ENCODE measurements around the gene CTSH.

CTSH gene

GRCh38 chr15:78944669-78945407 lies at the start of gene CTSH:
Gene CTSH (minus strand): TSS chr15:78945046. CDS start chr15:78944981, 65 bp downstream.
- peak; percentile 51 for DNase-seq

- DNase-seq: no peak
These were observed 49.2 kb upstream of the CTSH start for GRCh38 chr15:78993931-78994530.

- no peak for DNase-seq
These were observed 48.5 kb upstream of the CTSH start for GRCh38 chr15:78993257-78993930.

GRCh38 chr15:78992416-78993256 lies 47.8 kb upstream of the CTSH start:
- no peak for DNase-seq

GRCh38 chr15:78991879-78992278 lies 47.0 kb upstream of the CTSH start:
- DNase-seq: no peak

- no peak for DNase-seq
These were observed 46.6 kb upstream of the CTSH start for GRCh38 chr15:78991476-78991875.

GRCh38 chr15:78990278-78990677 lies 45.4 kb upstream of the CTSH start:
- no peak for DNase-seq

GRCh38 chr15:78989701-78990240 lies 44.9 kb upstream of the CTSH start:
- no peak for DNase-seq

- DNase-seq: peak; percentile 51
These were observed 43.6 kb upstream of the CTSH start for GRCh38 chr15:78988361-78988911.

GRCh38 chr15:78987556-78988360 lies 42.9 kb upstream of the CTSH start:
- no peak for DNase-seq

- DNase-seq: no peak
These were observed 41.1 kb upstream of the CTSH start for GRCh38 chr15:78985859-78986475.

GRCh38 chr15:78984041-78984440 lies 39.2 kb upstream of the CTSH start:
- no peak for DNase-seq

GRCh38 chr15:78983146-78983918 lies 38.5 kb upstream of the CTSH start:
- DNase-seq: no peak

GRCh38 chr15:78982736-78983135 lies 37.9 kb upstream of the CTSH start:
- DNase-seq: no peak

GRCh38 chr15:78981532-78982313 lies 36.9 kb upstream of the CTSH start:
- no peak for DNase-seq

- peak; percentile 52 for DNase-seq
These were observed 34.8 kb upstream of the CTSH start for GRCh38 chr15:78979456-78980320.

GRCh38 chr15:78978601-78979179 lies 33.8 kb upstream of the CTSH start:
- DNase-seq: no peak

All from 8988T (cell line).